Subcutaneous adipose tissue (tissue), 4 donors: ENCODE results near the gene EPB41L4B. TPM values are rescaled to one million over a fixed set of nuclear protein-coding genes. Genes with fewer than 3 reads are reported as not detected.

ENCODE experiments used
- CTCF ChIP-seq: fragments of 450-650 bp; IDR thresholded peaks from one replicate; pipeline ENCODE4 v1.5.1; 2016; ENCODE audit warnings: low read depth, mild to moderate bottlenecking, control low read depth, antibody characterized with exemption, moderate library complexity
- total RNA-seq, 4 donors: library from RNA; depleted of rRNA; stranded (reverse); fragments of >200 nt; gene quantifications; one replicate each; pipeline ENCODE4 v1.1.0, GENCODE V29; 2016

Gene EPB41L4B
- total RNA-seq, 4 donors from 2014 or later = 30.8 to 117 (median 64.7) TPM

- TF ChIP-seq CTCF = no peak
Observed at GRCh38 chr9:109242741-109243140, 78.1 kb downstream of the EPB41L4B start.

GRCh38 chr9:109242014-109242413 is 78.8 kb downstream of the EPB41L4B start:
- TF ChIP-seq CTCF = no peak

GRCh38 chr9:109241207-109241606 is 79.7 kb downstream of the EPB41L4B start:
- TF ChIP-seq CTCF = no peak

GRCh38 chr9:109239240-109239639 is 81.6 kb downstream of the EPB41L4B start:
- no peak for TF ChIP-seq CTCF

GRCh38 chr9:109238655-109239054 is 82.2 kb downstream of the EPB41L4B start:
- TF ChIP-seq CTCF = no peak

GRCh38 chr9:109238125-109238524 is 82.7 kb downstream of the EPB41L4B start:
- TF ChIP-seq CTCF = no peak

- TF ChIP-seq CTCF = no peak
Observed at GRCh38 chr9:109232449-109233237, 88.2 kb downstream of the EPB41L4B start.
